ENCODE results near the gene ZNF316. TPM values are rescaled to one million over a fixed set of nuclear protein-coding genes. Genes with fewer than 3 reads are reported as not detected.

ZNF316 gene
- polyA plus RNA-seq (ENCODE audit: insufficient read length in 10 of 10): 10 to 100 TPM; 19.1 to 32.9 (median 24.2) TPM
- long read RNA-seq, donor 1: 0 reads
- long read RNA-seq, donor 2, partial matches to known transcripts: 0 of 1 reads
- long read RNA-seq, donor 2, other reads (novel, unspliced or antisense): 0 of 1 reads
- long read RNA-seq, donor 3: 0 reads
- long read RNA-seq, donor 4: 0 reads
- long read RNA-seq, donor 5, full-length matches to known transcripts: 2 of 2 reads
- long read RNA-seq, donor 5, partial matches to known transcripts: 0 of 2 reads
- long read RNA-seq, donor 5, other reads (novel, unspliced or antisense): 0 of 2 reads
- long read RNA-seq, donor 6: 0 reads
- long read RNA-seq, donor 7, full-length matches to known transcripts: 1 of 1 reads
- long read RNA-seq, donor 7, partial matches to known transcripts: 0 of 1 reads
- long read RNA-seq, donor 7, other reads (novel, unspliced or antisense): 0 of 1 reads
- long read RNA-seq, donor 8, full-length matches to known transcripts: 2 of 2 reads
- long read RNA-seq, donor 8, partial matches to known transcripts: 0 of 2 reads
- long read RNA-seq, donor 8, other reads (novel, unspliced or antisense): 0 of 2 reads
- long read RNA-seq, donor 9: 0 reads

DNA sequence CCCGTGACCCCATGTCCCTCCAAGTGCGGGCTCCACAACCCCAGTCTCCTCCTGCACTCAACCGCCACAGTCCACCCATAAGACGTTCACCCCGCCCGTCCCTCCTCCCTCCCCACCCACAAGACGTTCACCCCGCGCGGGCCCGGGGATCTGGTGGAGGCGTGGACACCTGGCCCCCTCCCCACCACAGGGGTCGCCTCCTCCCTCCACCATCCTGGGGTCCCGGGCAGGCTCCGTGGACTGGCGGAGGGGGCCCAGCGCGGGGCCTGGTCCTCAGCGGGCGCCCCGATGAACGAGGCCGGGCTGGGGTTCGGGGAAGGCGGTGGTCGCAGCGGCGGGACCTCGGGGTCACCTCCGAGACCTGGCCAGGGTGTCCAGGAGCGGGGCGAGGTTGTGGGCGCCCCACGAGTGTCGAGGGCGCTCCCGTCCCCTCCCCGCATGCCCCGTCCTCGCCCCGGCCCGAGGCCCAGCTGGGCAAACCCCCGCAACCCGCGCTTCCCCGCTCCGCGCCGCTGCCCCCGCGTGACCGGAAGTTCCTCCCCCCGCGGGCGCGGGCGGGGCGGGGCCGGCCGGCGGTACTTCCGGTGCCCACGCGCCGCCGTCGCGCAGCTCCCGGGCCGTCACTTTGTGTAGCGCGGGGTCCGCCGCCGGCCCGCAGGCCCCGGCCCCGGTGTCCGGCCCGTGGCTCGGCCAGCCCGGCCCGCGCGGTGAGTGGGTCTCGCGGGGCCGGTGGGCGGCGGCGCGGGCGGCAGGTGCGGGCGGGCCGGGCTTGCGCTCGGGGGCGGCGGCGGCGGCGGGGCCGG, at the start of gene ZNF316:
ZNF316 (plus strand) TSS at position 578 of the 803 bp plus-strand sequence. CDS start 5,092 bp downstream, outside the sequence.
- DNase-seq: peak; percentile 26 to 76 (median 62)

DNA sequence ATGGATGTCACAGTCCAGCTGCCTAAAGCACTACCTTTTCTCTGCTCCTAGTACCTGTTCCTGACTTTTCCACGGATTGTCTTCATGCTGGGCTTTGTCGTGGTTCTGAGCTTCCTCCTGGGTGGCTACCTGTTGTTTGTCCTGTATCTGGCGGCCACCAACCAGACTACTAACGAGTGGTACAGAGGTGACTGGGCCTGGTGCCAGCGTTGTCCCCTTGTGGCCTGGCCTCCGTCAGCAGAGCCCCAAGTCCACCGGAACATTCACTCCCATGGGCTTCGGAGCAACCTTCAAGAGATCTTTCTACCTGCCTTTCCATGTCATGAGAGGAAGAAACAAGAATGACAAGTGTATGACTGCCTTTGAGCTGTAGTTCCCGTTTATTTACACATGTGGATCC, 48.6 kb upstream of the ZNF316 start:
- DNase-seq: no peak

DNA sequence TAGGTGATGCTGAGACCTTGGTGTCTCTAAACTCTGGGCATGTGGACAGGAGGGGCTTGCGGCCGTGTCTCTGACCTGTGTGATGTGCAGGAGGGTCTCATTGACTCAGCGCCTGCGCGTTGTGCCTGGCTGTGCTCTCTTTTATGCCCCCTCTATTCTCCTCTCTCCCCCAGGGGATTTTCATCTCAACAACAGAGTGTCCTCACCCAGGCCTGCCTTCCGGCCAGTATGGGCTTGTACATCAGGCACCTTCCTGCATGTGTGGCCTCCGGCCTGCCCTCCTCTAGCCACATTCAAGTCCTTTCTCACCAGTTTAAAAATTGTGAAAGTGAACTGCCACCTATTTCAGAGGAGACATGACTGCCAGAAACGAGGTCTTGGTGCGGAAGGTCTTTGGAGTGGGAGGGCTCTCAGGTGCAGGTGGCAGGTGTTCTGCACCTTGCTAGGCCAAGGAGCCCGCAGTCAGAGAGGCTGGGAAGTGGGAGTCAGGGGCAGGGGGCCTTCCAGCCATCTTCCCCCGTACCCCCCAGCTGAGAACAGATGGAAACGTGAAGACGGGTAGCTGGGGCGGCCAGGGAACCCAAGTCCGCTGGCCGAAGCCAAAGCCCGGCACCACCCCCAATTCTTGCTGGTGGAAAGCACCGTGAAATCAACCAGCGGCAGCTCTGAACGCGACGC, 47.8 kb upstream of the ZNF316 start:
- DNase-seq: no peak

DNA sequence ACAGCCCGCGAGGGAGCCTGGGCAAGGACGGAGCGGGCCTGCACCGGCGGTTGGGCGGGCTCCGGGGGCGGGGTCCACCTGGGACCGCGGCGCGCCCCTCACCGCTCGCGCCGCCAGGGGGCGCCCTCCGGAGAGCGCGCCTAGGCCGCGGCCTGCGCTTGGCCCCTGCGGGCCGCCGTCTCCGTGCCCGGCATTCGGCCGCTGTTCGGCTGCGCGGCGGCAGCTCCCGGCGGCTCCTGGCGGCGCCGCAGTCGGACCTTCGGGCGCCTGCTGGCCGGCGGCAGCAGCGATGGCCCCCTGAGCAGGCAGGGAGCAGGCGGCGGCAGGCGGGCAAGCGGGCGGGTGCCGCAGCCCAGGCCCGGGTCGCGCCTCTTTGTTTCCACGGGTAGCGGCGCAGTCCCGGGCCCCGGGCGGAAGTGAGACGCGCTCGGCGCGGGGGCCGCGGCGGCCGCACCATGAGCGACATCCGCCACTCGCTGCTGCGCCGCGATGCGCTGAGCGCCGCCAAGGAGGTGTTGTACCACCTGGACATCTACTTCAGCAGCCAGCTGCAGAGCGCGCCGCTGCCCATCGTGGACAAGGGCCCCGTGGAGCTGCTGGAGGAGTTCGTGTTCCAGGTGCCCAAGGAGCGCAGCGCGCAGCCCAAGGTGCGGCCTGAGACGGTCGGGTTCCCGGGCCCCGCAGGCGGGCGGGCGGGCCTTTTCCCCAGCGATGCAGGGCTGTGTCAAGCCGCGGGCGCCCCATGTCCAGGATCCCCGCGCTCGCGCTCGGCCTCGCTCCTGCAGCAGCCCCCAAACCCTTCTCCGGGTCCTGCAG, 47.1 kb upstream of the ZNF316 start, which contains the start of gene INTS15:
INTS15 (plus strand) TSS at position 193 of the 816 bp plus-strand sequence; CDS start at position 456, 263 bp downstream.
- peak; percentile 79 to 93 (median 93) for DNase-seq

DNA sequence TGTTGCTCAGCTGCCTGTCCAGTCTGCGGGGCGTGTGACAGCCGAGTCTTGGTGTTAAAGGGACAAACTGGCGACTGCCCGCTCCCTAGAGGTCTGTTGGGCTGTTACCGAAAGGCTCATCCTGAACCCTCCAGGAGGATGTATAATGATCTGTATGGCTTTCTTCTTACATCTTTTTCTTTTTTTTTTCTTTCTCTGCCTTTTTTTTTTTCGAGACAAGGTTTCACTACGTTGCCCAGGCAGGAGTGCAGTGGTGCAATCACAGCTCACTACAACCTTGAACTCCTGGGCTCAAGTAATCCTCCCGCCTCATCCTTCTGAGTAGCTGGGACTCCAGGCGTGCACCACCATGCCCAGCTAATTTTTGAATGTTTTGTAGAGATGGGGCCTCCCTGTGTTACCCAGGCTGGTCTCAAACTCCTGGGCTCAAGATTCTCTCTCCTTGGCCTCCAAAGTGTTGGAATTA, 46.4 kb upstream of the ZNF316 start:
- DNase-seq: no peak

DNA sequence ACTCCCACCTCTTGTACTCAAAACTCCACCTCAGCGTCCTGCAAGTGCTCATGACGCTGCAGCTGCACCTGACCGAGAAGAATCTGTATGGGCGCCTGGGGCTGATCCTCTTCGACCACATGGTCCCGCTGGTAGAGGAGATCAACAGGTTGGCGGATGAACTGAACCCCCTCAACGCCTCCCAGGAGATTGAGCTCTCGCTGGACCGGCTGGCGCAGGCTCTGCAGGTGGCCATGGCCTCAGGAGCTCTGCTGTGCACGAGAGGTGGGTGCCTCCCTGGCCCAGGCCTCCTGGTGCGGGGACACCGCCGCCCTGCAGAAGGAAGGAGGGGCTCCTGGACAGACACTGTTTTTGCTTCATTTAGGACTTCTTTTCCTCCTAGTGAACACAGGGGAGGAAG, 37.0 kb upstream of the ZNF316 start:
- no peak for DNase-seq

DNA sequence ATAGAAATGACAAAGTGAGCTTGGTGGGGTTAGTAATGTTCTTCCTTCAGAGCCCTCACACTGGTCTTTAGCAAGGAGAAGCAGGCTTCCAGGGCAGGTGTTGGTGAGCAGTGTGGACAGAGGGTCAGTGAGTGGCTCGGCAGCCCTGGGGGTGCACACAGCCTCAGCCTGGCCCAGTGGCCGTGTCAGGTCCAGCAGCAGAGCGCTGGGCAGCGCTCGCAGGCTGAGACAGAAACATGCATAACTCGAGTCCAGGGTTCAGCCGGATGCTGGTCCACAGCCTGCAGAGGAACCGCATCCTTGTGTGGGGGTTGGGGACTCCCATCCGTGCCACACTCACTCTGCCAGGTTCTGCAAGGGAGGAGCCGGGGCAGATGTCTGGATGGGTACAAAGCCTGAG, 32.7 kb upstream of the ZNF316 start:
- no peak for DNase-seq

DNA sequence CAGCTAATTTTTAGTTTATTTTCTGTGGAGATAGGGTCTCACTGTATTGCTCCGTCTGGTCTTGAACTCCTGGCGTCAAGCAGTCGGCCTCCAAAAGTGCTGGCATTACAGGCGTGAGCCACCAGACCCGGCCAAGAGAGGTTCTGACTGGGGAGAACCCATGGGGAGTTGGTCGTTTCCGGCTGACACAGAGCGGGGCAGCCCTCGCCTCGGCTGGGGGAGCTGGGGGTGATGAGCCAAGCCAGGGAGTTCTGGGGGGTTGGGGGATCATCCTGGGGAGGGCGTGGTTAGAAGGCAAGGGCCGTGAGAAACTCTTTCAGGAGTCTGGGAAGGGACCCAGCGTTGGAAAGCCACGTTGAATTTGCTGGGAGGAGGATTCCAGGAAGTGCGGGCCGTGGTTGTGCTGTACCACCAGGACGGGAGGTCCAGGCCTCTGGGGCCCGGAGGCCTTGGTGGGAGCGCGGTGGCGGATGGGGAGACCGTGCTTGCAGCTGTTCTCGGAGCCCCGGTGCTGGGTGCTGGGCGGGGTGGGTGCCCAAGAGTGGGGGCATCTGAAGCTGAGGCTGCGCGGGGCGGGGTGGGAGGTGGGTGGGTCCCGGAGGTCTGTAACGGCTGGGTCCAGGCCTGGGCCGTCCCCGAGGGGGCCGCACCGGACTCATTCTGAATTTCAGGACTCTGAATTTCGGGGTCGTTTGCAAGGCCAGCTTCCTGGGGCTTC, 30.1 kb upstream of the ZNF316 start:
- no peak for DNase-seq

DNA sequence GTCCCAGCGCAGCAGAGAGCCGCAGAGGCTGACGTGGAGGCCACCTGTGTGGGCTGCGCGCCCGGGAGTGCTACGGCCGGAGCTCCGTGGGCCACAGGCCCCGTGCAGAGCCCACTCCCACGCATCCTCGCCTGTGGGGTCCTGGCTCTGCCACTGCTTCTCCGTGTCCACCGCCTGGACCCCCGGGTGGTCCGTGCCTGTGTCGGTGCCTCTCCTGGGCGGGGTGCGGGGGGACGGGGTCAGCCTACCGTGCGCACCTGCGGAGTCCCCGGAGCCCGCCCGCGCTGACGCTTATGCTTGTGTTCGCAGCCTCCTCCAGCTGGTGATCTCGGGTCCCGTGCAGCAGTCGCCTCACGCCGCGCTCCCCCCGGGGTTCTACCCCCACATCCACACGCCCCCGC, 29.5 kb upstream of the ZNF316 start:
- no peak for DNase-seq

DNA sequence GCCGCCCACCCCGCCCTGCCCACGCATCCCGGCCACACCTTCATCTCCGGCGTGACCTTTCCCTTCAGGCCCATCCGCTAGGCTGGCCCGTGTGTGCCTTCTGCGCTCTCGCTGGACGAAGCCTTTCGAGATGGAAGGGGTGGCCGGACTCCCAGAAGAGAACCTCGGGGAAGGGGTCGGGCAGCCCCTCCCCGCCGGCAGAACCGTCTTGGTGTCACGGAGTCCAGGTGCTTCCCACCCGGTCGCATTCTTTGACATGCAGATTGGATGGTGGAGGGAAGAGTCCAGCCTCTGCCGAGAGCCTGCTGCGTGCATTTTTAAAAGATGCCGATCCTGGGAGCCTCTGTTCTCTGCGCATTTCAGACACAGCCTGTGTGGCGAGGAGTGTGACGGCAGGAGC, 29.0 kb upstream of the ZNF316 start:
- no peak for DNase-seq

DNA sequence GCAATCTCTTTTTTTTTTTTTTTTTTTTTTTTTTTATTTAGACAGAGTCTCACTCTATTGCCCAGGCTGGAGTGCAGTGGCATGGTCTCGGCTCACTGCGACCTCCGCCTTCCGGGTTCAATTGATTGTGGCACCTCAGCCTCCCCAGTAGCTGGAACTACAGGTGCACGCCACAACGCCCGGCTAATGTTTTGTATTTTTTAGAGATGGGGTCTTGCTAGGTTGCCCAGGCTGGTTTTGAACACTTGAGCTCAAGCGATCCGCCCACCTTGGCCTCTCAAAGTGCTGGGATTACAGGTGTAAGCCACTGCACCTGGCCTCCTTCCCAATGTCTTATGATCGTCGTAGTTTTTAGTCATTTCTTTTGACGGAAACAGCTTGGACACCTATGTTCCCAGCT, 28.3 kb upstream of the ZNF316 start:
- no peak for DNase-seq

DNA sequence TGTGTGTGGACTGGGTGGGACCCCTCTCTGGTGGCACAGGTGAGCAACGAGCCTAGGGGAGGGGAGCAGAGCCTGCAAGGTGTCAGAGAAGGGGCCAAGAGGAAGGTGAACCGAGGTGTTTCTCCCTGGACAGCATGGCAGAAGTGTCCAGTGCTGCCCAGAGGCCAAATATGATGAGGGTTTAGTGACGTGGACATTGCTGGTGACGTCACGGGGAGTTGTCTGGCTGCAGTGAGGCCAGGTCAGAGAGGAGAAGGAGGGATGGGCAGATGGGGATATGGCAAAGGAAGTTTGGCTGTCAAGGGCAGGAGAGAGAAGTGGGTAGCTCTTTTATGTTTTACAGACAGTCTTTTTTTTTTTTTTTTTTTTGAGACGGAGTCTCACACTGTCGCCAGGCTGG, 24.3 kb upstream of the ZNF316 start:
- DNase-seq: no peak

DNA sequence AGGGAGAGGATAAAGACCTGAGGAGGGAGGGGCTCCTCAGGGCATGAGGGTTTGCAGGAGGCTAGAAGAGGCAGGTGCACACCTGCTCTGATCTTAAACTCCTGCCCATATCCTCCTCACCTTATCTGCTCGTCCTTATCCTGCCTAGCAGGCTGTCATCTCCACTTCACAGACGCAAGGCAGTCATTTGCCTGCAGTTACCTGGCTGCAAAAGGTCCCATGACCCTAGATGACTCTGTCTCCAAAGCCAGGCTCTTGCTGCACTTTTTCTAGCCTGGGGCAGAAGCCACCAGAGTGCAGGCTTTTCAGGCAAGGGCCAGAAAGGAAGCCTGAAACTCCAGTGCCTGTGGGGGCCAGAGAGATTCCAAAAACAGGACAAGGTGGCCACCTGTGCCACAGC, 23.4 kb upstream of the ZNF316 start:
- DNase-seq: no peak

DNA sequence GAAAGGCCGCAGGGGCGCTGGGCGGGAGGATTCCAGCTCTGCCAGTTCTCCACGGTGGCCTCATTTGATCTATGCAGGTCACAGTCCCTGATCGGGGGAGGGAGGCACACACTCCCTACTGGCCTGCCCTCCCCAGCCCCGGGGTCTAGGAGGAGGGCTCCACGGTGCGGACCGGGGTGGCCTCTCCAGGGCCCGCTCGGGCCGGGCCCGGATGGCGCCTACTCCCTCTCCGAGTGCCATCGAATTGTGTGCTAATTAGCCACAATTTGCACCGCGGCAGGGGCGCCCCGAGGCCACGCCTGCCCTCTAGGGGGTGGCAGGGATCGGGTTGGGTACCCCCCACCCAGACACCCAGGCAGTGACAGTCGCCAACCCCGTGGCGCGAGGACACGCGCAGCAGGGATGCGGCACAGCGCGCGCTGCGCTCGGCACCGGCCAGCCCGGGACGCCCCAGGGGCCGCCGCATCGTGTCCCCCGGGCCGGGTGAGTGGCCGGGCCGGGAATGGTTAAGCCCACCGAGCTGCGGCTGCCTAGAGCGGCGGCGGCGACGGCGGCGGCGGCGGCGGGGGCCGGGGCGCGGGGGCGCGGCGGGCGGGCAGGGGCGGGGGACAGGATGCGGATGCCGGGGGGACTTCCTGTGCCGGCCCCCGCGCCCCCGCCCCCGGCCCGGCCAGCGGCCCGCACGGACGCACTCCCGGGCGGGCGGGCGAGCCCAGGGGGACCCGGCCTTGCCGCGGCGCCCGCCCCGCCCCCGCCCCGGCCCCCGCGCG, 22.0 kb upstream of the ZNF316 start, which contains the start of gene ZNF853:
ZNF853 (plus strand) TSS at position 658 of the 770 bp plus-strand sequence. CDS start 565 bp downstream, outside the sequence.
- DNase-seq: peak in 1 of 3 donors; percentile 58

DNA sequence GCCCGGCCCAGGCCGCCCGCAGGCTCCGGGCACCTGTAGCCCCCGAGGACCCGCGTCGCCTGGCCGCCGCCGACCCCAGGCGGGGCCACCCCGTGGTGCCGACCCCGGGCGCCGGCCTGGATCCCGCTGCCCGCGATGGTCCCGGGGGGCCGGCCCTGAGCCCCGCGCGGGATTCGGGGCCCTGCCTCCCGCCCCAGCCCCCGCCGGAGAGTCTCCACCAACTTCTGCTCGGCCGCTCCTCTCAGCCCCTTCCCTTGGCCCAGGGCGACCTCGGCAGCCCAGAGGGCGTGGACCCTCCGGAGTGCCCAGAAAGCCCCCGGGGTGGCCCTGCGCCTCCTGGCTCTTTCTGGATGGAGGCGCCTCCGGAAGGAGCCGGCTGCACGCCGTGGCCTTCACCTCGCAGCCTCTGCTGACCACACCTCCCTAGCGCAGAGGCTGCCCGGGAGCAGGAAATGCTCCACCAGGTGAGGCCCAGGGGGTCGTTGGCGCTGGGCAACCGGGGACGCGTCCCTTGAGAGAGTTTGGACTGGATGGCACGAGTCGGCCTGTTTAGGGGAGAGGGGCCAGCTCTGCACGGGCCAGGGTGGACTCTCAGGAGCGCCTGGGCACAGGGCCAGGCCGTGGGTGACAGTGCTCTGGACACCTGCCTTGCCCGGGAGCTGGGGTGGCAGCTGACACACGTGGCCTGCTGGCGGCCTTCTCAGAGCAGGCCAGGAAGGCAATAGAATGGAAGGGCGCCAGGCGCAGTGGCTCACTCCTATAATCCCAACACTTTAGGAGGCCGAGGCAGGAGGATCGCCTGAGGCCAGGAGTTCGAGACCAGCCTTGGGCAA, 21.2 kb upstream of the ZNF316 start:
- peak in 1 of 3 donors; percentile 55 for DNase-seq

DNA sequence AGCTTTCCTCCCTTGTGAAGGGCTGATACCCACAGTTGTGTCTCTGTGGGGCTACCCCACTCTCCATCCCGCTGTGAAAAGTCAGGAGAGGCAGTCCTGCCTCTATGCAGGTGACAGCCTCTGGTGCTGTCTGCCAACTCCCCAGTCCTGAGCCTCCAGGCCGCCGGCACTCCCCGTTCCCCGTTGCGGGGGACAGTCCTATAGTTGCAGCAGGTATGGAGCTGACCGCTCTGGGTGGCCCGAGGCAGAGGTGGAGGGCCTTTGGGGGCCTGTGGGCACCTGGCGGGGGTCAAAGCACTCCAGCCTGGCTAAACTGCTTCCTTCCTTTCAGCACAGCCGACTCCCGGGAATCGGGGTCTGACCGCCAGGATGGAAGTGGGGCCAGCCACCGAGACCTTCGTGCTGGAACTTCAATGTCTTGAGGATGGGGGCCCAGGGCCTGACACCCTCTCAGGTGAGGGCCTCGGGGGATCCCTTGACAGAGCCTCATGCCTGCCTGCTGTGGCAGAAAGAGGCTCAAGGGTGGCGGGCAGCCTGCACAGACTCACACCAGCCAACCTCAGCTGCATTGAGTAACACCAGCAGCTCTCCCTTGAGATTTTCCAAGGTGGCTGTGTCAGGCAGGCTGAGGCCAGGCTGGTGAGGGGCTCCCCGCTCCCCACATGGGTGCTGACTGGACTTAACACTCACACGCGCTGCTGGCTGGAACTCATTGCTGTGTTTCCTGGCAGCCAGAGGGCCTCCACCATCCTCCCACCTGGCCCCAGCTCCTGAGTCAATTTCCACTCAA, 20.1 kb upstream of the ZNF316 start:
- no peak for DNase-seq

DNA sequence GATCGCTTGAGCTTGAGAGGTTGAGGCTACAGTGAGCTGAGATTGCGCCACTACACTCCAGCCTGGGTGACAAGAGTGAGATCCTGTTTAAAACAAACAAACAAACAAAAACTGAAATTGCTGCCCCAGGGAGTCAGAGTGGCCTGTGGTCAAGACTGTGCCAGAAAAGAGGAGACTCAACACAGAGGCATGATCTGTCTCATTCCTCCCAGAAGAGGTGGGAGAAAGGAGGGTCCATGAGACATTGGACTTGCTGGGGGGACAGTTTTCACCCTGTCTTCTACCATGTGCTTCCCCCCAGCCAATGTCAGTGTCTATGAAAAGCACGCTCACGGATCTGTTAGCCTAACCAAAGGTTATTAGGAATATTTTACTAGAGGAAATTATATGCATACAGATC, 18.5 kb upstream of the ZNF316 start:
- no peak for DNase-seq
